Subcutaneous abdominal adipose tissue (tissue), 5 donors: ENCODE measurements around the gene PTPRQ.
"Not testable (repeated sequence)": the region's sequence is repeated elsewhere in the genome, so short reads cannot be mapped to it uniquely, and the experiment has no call there.

Experiments used
- H3K27ac ChIP-seq: one replicate; pipeline ENCODE4 v1.7.0; 2013; ENCODE audit warnings: low read depth, mild to moderate bottlenecking, inconsistent platforms, low read length, moderate library complexity
- H3K27me3 ChIP-seq, 5 donors: one replicate each; pipeline ENCODE4 v1.7.0; 2013; ENCODE audit warnings: low read length in 5 of 5, inconsistent platforms in 1 of 5; ENCODE audit not compliant: control insufficient read depth in 5 of 5, insufficient read depth in 4 of 5
- H3K36me3 ChIP-seq, 5 donors: one replicate each; pipeline ENCODE4 v1.7.0; 2013; ENCODE audit warnings: low read length in 5 of 5; ENCODE audit not compliant: control insufficient read depth in 5 of 5, insufficient read depth in 5 of 5
- H3K4me1 ChIP-seq, 5 donors: one replicate each; pipeline ENCODE4 v1.7.0; 2013; ENCODE audit warnings: low read length in 5 of 5, mild to moderate bottlenecking in 3 of 5, moderate library complexity in 1 of 5; ENCODE audit not compliant: control insufficient read depth in 5 of 5, insufficient read depth in 5 of 5
- H3K4me3 ChIP-seq, 5 donors: one replicate each; pipeline ENCODE4 v1.7.0; 2013; ENCODE audit warnings: low read length in 5 of 5, low read depth in 1 of 5
- H3K9ac ChIP-seq, 5 donors: one replicate each; pipeline ENCODE4 v1.7.0; 2013; ENCODE audit warnings: low read length in 5 of 5, mild to moderate bottlenecking in 4 of 5, moderate library complexity in 3 of 5
- H3K9me3 ChIP-seq, 5 donors: one replicate each; pipeline ENCODE4 v1.7.0; 2013; ENCODE audit warnings: low read length in 5 of 5; ENCODE audit not compliant: control insufficient read depth in 5 of 5
- donor health status: healthy.
- donor health status: healthy.
- donor health status: healthy.
- donor health status: healthy.
- donor health status: healthy.

PTPRQ gene

DNA sequence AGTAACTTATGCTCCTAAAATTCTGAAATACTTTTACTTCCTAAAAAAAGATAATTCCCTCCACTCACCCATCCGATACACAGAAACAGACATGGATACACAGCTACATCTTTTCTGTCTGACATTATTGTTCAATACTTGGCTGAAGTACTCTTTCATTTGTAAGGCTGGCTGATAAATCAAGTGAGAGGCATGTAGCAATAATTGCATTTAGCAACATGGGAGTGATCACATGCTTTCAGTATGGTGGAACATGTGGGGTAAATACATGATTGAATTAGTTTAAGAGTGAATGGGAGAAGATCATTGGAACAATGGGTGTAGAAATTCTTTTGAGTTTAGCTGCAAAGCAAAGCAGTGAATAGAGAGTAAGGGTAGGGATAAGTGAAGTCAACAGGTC, 25.6 kb downstream of the PTPRQ start:
- no peaks in the 10 kb centered on the region for H3K27me3 ChIP-seq
- H3K4me3 ChIP-seq, result no peak overlapping the region
- H3K4me1 ChIP-seq, result no peaks in the 10 kb centered on the region
- no peaks in the 10 kb centered on the region for H3K36me3 ChIP-seq
- no peak overlapping the region for H3K27ac ChIP-seq
- no peak overlapping the region for H3K9ac ChIP-seq
- H3K9me3 ChIP-seq, result no peaks in the 10 kb centered on the region

DNA sequence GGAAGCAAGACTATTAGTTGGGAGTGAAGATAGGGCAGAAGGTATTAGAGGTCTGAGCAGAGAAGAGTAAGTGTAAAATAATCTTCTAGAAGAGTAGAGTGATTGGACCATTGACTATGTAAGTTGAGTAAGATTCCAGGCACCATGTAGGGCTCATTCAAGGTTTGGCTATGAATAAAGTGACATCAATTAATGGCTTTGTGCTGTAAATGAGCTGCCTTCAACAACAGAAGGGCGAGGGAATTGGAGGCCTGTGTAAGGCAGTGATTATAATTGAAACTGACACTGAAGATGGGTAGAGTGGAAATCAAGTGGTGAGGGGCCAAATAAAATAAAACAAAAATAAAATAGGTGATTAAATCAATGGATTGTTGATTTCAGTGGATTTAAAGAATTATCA, 26.4 kb downstream of the PTPRQ start:
- H3K36me3 ChIP-seq, result no peaks in the 10 kb centered on the region
- no peaks in the 10 kb centered on the region for H3K4me1 ChIP-seq
- H3K4me3 ChIP-seq, result no peak overlapping the region
- H3K27me3 ChIP-seq, result no peaks in the 10 kb centered on the region
- no peak overlapping the region for H3K9ac ChIP-seq
- H3K9me3 ChIP-seq, result no peaks in the 10 kb centered on the region
- no peak overlapping the region for H3K27ac ChIP-seq

DNA sequence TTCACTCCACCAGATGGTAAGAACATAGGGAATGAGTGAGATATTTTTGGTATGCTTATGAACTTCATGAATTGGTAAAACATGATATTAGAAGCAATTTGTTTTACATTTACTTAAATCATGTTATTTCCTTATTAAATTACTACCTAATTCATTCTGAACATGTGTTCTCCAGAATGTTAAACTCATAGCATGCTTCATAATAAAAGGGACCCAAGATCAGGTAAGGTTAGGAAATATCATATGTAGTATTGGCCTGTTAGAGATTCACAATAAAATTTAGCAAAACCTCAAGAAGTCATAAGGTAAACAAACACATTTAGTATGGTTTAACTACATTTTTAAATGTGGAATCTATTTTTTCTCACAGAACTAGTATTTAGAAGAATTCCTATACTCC, 28.2 kb downstream of the PTPRQ start:
- no peak overlapping the region for H3K9ac ChIP-seq
- H3K4me3 ChIP-seq, result no peak overlapping the region
- no peaks in the 10 kb centered on the region for H3K36me3 ChIP-seq
- H3K27me3 ChIP-seq, result no peaks in the 10 kb centered on the region
- no peaks in the 10 kb centered on the region for H3K4me1 ChIP-seq
- H3K27ac ChIP-seq, result no peak overlapping the region
- H3K9me3 ChIP-seq, result no peaks in the 10 kb centered on the region

DNA sequence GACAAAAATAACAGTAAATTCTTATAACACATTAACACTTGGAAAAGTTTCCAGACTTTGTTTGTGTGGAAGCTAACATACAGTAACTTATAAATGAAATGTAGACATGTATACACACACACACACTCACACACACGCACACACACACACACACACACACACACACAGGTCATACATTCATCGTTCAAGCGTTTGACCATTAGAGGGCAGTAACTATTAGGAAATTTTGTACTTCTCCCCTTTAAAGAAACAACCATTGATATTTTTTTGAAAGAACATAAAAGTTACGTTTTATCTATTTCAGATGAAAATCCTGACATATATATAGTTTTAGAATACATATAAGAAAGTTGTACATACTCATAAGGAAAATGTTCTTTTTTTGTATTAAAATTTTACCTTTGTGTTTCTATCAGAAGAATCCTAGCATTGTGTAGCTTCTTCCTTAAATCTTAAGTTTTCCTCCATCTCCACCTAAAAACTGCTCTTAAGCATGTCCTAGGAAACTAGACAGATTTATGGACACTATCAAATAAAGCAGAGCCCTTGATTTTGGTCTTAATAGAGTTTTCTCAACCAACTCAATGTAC, 29.0 kb downstream of the PTPRQ start:
- no peak overlapping the region for H3K4me3 ChIP-seq
- no peaks in the 10 kb centered on the region for H3K4me1 ChIP-seq
- no peak overlapping the region for H3K9ac ChIP-seq
- no peak overlapping the region for H3K27ac ChIP-seq
- no peaks in the 10 kb centered on the region for H3K27me3 ChIP-seq
- no peaks in the 10 kb centered on the region for H3K9me3 ChIP-seq
- H3K36me3 ChIP-seq, result no peaks in the 10 kb centered on the region

DNA sequence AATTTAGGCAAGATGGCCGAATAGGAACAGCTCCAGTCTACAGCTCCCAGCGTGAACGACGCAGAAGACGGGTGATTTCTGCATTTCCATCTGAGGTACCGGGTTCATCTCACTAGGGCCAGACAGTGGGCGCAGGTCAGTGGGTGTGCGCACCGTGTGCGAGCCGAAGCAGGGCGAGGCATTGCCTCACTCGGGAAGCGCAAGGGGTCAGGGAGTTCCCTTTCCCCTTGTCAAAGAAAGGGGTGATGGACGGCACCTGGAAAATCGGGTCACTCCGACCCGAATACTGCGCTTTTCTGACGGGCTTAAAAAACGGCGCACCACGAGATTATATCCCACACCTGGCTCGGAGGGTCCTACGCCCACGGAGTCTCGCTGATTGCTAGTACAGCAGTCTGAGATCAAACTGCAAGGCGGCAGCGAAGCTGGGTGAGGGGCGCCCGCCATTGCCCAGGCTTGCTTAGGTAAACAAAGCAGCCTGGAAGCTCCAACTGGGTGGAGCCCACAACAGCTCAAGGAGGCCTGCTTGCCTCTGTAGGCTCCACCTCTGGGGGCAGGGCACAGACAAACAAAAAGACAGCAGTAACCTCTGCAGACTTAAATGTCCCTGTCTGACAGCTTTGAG, 33.6 kb downstream of the PTPRQ start:
- H3K4me3 ChIP-seq, H3K36me3 ChIP-seq, H3K4me1 ChIP-seq, H3K27ac ChIP-seq, H3K9me3 ChIP-seq, H3K9ac ChIP-seq, H3K27me3 ChIP-seq: not testable (repeated sequence)

DNA sequence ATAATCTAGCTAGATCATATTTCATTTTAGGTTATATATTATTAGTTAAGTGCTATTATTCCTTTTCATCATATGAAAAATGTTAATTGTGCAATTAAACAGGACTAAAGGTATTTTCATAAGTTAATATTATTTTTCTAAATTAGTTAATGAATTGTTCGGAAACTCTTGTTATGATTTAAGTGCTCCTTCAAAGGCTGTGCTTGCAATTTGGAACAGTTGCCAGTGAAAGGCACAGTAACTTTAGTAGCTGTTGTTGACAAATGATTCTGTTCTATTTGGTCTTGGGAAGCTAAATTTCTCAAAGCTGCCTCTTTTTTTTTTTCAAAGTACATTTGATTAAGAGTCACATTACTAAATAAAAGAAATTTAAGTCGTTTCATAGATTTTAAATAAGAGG, 40.7 kb downstream of the PTPRQ start:
- Histone ChIP-seq H3K9ac (no peak overlapping the region), H3K36me3 (peaks cover 0 to 8% (median 0%) of the 10 kb centered on the region in 5 donors), H3K4me3 (no peak overlapping the region), H3K27me3 (no peaks in the 10 kb centered on the region), H3K9me3 (peaks cover 0 to 5% (median 4%) of the 10 kb centered on the region in 5 donors), H3K4me1 (no peaks in the 10 kb centered on the region), H3K27ac (no peak overlapping the region)

DNA sequence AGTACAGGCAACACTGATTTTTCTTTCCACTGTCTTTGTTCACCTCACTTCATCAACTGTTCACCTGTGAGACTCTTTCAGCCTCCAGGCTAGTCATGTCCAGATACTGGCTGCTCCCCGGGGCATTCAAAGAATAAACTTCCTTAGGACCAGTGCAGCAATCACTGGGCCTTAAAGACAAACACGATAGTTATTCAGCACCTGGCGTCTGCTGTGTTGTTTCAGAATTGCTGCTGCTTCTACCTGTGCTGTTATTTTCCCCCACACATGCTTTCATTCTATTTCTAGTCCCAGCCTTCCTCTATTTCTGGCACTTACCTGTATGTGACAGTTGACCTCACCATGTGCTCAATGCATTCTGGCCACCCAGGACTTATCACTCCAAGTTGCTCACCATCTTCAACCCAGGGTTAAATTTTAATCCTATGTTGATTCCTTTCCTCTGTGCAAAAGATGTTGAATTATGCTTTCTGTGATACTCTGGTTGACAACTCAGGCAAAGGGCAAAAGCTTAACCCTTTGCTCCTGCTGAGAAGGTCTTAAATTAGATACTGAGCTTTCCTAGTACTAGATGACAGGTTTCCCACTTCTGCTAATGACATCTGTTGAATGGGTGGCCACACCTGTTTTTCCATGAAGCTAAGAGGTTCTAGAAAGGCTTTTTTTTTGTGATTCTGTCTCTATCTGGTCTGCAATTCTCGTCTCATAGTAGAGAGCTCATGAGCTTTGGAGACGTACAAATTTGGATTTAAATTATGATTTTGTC, 41.4 kb downstream of the PTPRQ start:
- peaks cover 0 to 5% (median 4%) of the 10 kb centered on the region in 5 donors for H3K9me3 ChIP-seq
- no peaks in the 10 kb centered on the region for H3K27me3 ChIP-seq
- no peak overlapping the region for H3K9ac ChIP-seq
- no peak overlapping the region for H3K27ac ChIP-seq
- no peaks in the 10 kb centered on the region for H3K4me1 ChIP-seq
- no peak overlapping the region for H3K4me3 ChIP-seq
- H3K36me3 ChIP-seq, result peaks cover 0 to 11% (median 0%) of the 10 kb centered on the region in 5 donors

DNA sequence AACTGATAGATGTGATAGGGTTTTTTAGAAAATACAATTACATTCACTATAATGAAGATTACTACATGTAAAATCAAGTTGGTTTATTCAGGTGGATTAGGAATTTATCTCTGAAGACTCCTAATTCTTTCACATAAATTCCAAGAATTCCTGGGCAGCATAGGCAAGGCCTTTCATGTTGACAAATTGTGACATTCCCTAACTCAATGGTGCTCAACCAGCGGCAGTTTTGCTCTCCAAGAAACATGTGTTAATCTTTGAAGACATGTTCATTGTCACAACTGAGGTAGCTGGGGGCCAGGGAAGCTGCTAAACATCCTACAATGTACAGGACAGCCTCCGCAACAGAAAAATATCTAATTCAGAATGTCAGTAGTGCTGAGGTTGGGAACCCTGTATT, 46.3 kb downstream of the PTPRQ start:
- Histone ChIP-seq H3K9me3 (peaks cover 0 to 5% (median 4%) of the 10 kb centered on the region in 5 donors), H3K9ac (no peak overlapping the region), H3K36me3 (peaks cover 0 to 17% (median 0%) of the 10 kb centered on the region in 5 donors), H3K27ac (no peak overlapping the region), H3K4me1 (no peaks in the 10 kb centered on the region), H3K27me3 (no peaks in the 10 kb centered on the region), H3K4me3 (no peak overlapping the region)

DNA sequence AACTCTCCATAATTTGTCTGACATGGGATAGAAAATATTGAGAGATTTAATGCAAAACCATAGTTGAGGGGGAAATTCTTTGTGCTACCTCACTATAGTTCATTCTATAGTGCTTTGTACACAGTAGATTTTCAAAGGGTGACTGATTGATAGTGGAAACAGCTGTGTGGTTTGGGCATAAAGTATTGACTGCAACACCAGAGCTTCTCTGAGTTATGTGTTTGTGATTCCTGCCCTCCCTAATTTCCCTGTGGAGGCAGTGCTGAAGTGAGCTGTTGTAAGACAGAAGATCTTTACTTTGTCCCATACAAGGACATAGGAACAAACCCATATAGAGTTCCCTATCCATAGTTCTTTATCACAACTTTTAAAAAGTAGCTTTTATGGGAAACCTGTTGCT, 47.1 kb downstream of the PTPRQ start:
- Histone ChIP-seq H3K4me3 (no peak overlapping the region), H3K9me3 (peaks cover 0 to 5% (median 4%) of the 10 kb centered on the region in 5 donors), H3K36me3 (peaks cover 0 to 18% (median 0%) of the 10 kb centered on the region in 5 donors), H3K27ac (no peak overlapping the region), H3K27me3 (no peaks in the 10 kb centered on the region), H3K9ac (no peak overlapping the region), H3K4me1 (peaks cover 0 to 4% (median 0%) of the 10 kb centered on the region in 5 donors)

DNA sequence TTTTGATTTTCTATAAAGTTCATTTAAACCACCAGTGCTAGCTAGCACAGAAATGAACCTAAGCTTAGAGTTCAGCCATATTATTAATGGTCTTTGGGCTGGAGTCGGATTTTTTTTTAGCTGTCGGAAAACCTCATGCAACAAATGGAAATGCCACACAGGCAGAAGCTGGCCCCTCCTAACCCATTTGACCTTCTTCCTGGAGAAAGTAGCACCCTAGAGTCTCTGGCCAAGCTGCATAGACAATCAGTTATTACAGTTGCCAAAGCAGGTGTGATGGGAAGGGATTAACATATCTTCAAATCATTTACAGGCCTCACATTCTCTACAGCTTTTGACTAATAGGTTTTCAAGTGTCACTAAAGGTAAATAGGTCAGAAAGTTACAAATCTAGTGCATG, 49.4 kb downstream of the PTPRQ start:
- Histone ChIP-seq H3K27me3 (no peaks in the 10 kb centered on the region), H3K4me3 (no peak overlapping the region), H3K4me1 (peaks cover 0 to 4% (median 0%) of the 10 kb centered on the region in 5 donors), H3K27ac (no peak overlapping the region), H3K9me3 (no peaks in the 10 kb centered on the region), H3K36me3 (peaks cover 0 to 13% (median 0%) of the 10 kb centered on the region in 5 donors), H3K9ac (no peak overlapping the region)
